WTC11 (cell line): ENCODE results near the gene FNDC1.

ENCODE experiments used
- NR1H2 ChIP-seq: sonication (generic); formaldehyde crosslinking; IDR thresholded peaks from 2 replicates; pipeline ENCODE4 v1.9.0; 2021; ENCODE audit warnings: mild to moderate bottlenecking, moderate library complexity, missing genetic modification reagents
- TEAD4 ChIP-seq: sonication (generic); formaldehyde crosslinking; IDR thresholded peaks from 2 replicates; pipeline ENCODE4 v1.8.0; 2022; ENCODE audit warnings: mild to moderate bottlenecking, missing genetic modification reagents
- TF ChIP-seq, protein P1 (sequence below): fragments of 200-600 bp; IDR thresholded peaks from 2 replicates; pipeline ENCODE4 v1.8.0; 2022; ENCODE audit warnings: antibody characterized with exemption
- TF ChIP-seq, protein P2 (sequence below): sonication (generic); formaldehyde crosslinking; IDR thresholded peaks from 2 replicates; pipeline ENCODE4 v1.8.0; 2022; ENCODE audit warnings: mild to moderate bottlenecking, missing genetic modification reagents

DNA sequence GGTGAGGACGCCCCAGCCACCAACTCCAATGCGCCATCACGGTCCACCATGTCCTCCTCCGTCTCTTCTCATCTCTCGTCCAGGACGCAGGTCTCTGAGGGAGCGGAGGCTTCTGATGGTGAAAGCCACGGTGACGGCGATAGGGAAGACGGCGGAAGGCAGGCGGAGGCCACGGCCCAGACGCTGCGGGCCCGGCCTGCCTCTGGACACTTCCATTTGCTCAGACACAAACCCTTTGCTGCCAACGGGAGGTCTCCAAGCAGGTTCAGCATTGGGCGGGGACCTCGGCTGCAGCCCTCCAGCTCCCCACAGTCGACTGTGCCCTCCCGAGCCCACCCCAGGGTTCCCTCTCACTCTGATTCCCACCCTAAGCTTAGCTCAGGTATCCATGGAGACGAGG is 63.6 kb downstream of the FNDC1 start:
- TF ChIP-seq, protein P1, sequence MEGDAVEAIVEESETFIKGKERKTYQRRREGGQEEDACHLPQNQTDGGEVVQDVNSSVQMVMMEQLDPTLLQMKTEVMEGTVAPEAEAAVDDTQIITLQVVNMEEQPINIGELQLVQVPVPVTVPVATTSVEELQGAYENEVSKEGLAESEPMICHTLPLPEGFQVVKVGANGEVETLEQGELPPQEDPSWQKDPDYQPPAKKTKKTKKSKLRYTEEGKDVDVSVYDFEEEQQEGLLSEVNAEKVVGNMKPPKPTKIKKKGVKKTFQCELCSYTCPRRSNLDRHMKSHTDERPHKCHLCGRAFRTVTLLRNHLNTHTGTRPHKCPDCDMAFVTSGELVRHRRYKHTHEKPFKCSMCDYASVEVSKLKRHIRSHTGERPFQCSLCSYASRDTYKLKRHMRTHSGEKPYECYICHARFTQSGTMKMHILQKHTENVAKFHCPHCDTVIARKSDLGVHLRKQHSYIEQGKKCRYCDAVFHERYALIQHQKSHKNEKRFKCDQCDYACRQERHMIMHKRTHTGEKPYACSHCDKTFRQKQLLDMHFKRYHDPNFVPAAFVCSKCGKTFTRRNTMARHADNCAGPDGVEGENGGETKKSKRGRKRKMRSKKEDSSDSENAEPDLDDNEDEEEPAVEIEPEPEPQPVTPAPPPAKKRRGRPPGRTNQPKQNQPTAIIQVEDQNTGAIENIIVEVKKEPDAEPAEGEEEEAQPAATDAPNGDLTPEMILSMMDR, result no peak
- TF ChIP-seq, protein P2, sequence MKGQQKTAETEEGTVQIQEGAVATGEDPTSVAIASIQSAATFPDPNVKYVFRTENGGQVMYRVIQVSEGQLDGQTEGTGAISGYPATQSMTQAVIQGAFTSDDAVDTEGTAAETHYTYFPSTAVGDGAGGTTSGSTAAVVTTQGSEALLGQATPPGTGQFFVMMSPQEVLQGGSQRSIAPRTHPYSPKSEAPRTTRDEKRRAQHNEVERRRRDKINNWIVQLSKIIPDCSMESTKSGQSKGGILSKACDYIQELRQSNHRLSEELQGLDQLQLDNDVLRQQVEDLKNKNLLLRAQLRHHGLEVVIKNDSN (CRISPR knock-in tag), result no peak
- TF ChIP-seq NR1H2 (CRISPR knock-in tag), result no peak
- TF ChIP-seq TEAD4 (CRISPR knock-in tag), result no peak
